Measurements from ENCODE around the gene LRIG3. TPM values are rescaled to one million over a fixed set of nuclear protein-coding genes. Genes with fewer than 3 reads are reported as not detected.
A peak's percentile ranks its signal among the peaks of the same experiment; 100 is the strongest.

LRIG3 gene
- total RNA-seq, 4 donors from 2014 or later, result 42.0 to 103 (median 50.2) TPM

DNA sequence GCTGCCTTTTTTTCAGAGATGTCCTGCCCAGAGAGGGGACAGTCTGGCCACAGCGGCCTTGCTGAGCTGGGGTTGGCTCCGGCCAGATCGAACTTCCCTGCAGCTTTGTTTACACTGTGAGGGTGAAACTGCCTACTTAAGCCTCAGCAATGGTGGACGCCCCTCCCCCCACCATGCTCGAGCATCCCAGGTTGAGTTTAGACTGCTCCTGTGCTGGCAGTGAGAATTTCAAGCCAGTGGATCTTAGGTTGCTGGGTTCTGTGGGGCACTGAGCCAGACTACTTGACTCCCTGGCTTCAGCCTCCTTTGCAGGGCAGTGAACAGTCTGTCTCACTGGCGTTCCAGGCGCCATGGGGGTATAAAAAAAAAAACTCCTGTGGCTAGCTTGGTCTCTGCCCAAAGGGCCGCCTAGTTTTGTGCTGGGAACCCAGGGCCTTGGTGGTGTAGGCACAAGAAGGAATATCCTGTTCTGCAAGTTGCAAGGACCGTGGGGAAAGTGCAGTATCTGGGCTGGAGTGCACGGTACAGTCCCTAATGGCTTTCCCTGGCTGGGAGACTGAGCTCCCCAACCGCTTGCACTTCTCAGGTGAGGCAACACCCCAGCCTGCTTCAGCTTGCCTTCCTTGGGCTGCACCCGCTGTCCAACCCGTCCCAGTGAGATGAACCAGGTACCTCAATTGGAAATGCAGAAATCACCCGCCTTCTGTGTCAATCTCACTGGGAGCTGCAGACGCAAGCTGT is 79.1 kb downstream of the LRIG3 start:
- Histone ChIP-seq H3K4me1 (no peaks in the 10 kb centered on the region), H3K27ac (no peak overlapping the region), H3K9me3 (no peaks in the 10 kb centered on the region), H3K27me3 (no peaks in the 10 kb centered on the region), H3K36me3 (no peaks in the 10 kb centered on the region), H3K4me3 (no peak overlapping the region)
- intact Hi-C loops (cut with DNase I; ENCODE audit: low total_unique reads), result no loop called here
- no peak for TF ChIP-seq POLR2A (IDR thresholded peaks at IDR 0.05)
- TF ChIP-seq, protein P1, sequence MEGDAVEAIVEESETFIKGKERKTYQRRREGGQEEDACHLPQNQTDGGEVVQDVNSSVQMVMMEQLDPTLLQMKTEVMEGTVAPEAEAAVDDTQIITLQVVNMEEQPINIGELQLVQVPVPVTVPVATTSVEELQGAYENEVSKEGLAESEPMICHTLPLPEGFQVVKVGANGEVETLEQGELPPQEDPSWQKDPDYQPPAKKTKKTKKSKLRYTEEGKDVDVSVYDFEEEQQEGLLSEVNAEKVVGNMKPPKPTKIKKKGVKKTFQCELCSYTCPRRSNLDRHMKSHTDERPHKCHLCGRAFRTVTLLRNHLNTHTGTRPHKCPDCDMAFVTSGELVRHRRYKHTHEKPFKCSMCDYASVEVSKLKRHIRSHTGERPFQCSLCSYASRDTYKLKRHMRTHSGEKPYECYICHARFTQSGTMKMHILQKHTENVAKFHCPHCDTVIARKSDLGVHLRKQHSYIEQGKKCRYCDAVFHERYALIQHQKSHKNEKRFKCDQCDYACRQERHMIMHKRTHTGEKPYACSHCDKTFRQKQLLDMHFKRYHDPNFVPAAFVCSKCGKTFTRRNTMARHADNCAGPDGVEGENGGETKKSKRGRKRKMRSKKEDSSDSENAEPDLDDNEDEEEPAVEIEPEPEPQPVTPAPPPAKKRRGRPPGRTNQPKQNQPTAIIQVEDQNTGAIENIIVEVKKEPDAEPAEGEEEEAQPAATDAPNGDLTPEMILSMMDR (IDR thresholded peaks at IDR 0.05), result no peak
- no peak for DNase-seq

DNA sequence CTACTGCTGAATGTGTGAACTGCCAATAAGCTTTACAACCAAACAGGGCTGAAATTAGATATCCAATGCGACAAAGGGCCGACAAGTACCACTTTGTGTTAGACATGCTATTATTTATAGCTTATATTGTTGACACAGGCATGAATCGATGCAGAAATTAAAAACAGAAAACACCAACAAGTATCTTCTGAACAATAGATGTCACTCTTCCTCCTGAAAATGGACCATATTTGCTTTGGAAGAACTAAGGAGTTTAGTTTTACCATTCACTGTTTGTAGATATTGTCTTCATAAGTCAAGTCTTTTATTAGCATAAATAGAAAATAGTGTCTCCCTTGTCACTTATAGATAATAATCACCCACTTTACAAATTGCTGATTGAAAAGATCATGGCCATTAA is 86.5 kb downstream of the LRIG3 start:
- DNase-seq, result no peak
- Histone ChIP-seq H3K27ac (no peak overlapping the region), H3K9me3 (no peaks in the 10 kb centered on the region), H3K27me3 (no peaks in the 10 kb centered on the region), H3K36me3 (no peaks in the 10 kb centered on the region), H3K4me3 (no peak overlapping the region), H3K4me1 (no peaks in the 10 kb centered on the region)
- intact Hi-C loops (cut with DNase I; ENCODE audit: low total_unique reads), result no loop called here
- TF ChIP-seq, protein P1 (IDR thresholded peaks at IDR 0.05), result peak in 1 of 4 experiments; percentile 12
- TF ChIP-seq POLR2A (IDR thresholded peaks at IDR 0.05), result no peak

DNA sequence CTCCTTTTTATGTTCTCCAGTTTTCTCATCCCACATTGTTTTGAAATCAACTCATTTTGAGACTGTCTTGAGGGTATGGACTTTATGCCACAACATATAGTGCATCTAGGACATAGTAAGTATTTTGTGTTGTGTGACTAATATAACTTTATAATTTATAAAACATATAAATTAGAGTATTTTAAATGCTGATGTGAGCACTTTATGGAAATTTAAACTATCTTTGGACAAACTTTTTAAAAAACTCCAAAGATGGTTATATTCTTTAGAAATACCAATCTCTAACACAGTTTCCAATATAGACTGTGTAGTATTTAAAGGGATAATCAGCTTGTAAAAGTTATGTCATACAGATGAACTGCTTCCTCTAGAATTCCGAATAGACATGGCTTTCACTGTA is 87.4 kb downstream of the LRIG3 start:
- TF ChIP-seq, protein P1 (IDR thresholded peaks at IDR 0.05), result no peak
- no peak for TF ChIP-seq POLR2A (IDR thresholded peaks at IDR 0.05)
- H3K36me3 ChIP-seq, result no peaks in the 10 kb centered on the region
- no peaks in the 10 kb centered on the region for H3K4me1 ChIP-seq
- DNase-seq, result no peak
- H3K27ac ChIP-seq, result no peak overlapping the region
- H3K9me3 ChIP-seq, result no peaks in the 10 kb centered on the region
- H3K4me3 ChIP-seq, result no peak overlapping the region
- H3K27me3 ChIP-seq, result no peaks in the 10 kb centered on the region
- intact Hi-C loops (cut with DNase I; ENCODE audit: low total_unique reads), result no loop called here
